ENCODE data around the gene TUBB4B. TPM values are rescaled to one million over a fixed set of nuclear protein-coding genes. Genes with fewer than 3 reads are reported as not detected.

The TUBB4B gene
- total RNA-seq, 1 donor from 2014 or later: 463 TPM

GRCh38 chr9:137194388-137194787, 46.7 kb upstream of the TUBB4B start:
- H3K4me1 ChIP-seq: peaks cover 91% of the 10 kb centered on the region
- peak overlapping the region; percentile 51 for H3K4me3 ChIP-seq
- peaks cover 29% of the 10 kb centered on the region for H3K36me3 ChIP-seq
- peak overlapping the region; percentile 92 for H3K27ac ChIP-seq (replicated peaks)
- intact Hi-C loops (cut with micrococcal nuclease): no loop called here
- no peaks in the 10 kb centered on the region for H3K27me3 ChIP-seq (ENCODE audit: low read depth)
- no peaks in the 10 kb centered on the region for H3K9me3 ChIP-seq (replicated peaks)
- TF ChIP-seq CTCF (IDR thresholded peaks at IDR 0.05; ENCODE audit: borderline replicate concordance): no peak
- peak; percentile 87 for DNase-seq

DNA sequence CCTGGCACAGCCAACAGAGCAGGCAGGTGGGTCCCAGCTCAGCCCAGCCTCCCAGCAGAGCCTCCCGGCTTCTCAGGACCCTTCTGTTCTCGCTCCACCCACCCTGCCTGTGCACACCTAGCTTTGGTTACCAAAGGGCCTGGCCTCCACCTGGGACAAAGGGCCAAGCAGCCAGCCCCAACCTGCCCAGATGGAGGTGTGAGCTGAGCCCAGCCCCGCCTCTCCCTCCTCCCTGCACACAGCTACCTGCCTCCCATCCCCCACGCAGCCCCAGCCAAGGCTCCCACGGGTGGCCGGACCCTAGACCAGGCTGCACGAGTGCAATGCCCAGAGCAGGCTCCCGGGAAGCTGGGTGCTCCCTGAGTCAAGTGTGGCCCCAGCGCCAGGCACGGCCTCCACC, 46.2 kb upstream of the TUBB4B start:
- no peak for DNase-seq
- H3K27ac ChIP-seq (replicated peaks): peak overlapping the region; percentile 92
- H3K4me3 ChIP-seq: peak overlapping the region; percentile 51
- TF ChIP-seq CTCF (IDR thresholded peaks at IDR 0.05; ENCODE audit: borderline replicate concordance): no peak
- no peaks in the 10 kb centered on the region for H3K27me3 ChIP-seq (ENCODE audit: low read depth)
- peaks cover 91% of the 10 kb centered on the region for H3K4me1 ChIP-seq
- intact Hi-C loops (cut with micrococcal nuclease): no loop called here
- H3K9me3 ChIP-seq (replicated peaks): no peaks in the 10 kb centered on the region
- peaks cover 26% of the 10 kb centered on the region for H3K36me3 ChIP-seq

DNA sequence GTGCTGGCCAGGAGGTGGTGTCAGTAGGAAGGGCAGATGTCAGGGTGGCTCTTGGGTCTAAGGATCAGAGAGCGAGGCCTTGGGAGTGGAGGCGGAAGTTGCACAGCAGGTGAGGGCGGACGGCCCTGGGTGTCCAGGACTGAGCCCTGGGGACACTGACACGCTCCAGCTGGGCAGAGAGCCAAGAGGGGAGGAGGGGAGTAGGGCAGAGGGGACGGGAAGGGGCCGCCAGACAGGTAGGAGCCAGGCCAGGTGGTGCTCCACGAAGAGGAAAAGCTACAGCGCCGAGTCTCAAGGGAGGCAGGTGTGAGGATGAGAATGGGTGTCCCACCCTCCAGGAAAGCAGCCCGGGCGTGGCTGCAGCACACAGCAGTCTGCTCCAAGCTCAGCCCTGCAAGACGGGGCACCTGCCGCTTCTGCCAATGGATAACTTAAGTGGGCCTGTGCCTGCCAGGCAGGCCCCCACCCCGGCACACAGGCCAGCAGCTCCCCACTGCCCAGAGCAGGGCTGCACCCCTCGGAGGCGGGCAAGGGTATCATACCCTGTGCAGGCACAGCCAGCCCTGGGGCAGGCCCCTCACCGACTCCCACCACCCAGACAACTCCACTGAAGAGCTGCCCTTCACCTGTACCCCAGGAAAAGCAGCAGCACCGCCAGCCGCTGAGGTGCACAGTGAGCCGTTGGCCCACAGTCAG, 45.4 kb upstream of the TUBB4B start:
- H3K9me3 ChIP-seq (replicated peaks): no peaks in the 10 kb centered on the region
- H3K27me3 ChIP-seq (ENCODE audit: low read depth): no peaks in the 10 kb centered on the region
- intact Hi-C loops (cut with micrococcal nuclease): no loop called here
- peaks cover 83% of the 10 kb centered on the region for H3K4me1 ChIP-seq
- H3K27ac ChIP-seq (replicated peaks): peak overlapping the region; percentile 92
- no peak for TF ChIP-seq CTCF (IDR thresholded peaks at IDR 0.05; ENCODE audit: borderline replicate concordance)
- peak overlapping the region; percentile 51 for H3K4me3 ChIP-seq
- peaks cover 19% of the 10 kb centered on the region for H3K36me3 ChIP-seq
- DNase-seq: no peak

DNA sequence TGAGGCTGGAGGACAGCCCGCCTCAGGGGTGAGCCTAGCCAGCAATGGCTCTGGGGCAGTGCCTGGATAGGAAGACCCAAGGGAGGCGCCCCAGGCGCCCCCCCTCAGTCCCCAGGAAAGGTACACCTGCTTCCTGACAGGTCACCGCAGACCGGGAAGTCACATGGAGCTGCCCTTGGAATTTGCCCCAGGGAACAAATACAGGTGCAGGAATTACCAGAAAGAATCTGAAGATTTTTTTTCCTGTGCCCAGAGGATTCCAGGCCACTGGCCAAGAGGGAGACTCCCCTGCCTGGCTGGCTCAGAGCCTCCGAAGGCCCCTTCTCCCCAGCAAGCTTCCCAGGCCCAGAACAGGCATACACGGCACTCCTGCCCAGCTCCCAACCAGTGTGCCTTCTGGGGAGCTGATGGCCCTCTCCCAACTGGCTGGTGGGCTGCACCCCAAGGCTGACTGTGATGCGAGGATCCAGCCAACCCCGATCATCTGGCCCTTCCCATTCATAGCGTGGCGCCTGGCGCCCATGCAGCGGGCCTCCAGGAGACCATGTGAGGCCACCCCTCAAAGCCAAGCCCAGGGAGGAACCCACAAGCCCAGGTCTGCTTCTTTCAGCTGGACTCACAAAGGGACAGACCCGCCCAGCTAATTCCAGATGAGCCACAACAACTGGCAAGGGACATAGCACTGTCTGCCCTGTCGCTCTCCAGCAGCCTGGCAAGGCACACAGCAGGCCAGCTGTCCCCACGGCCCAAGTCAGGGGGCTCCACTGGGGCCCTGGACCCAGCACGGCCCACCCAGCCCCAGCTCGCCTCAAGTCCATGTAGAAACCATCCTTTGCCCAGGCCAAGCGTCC, 42.8 kb upstream of the TUBB4B start:
- H3K9me3 ChIP-seq (replicated peaks): no peaks in the 10 kb centered on the region
- H3K4me1 ChIP-seq: peaks cover 91% of the 10 kb centered on the region
- no peaks in the 10 kb centered on the region for H3K36me3 ChIP-seq
- no peak for DNase-seq
- TF ChIP-seq CTCF (IDR thresholded peaks at IDR 0.05; ENCODE audit: borderline replicate concordance): no peak
- peak overlapping the region; percentile 83 for H3K4me3 ChIP-seq
- H3K27me3 ChIP-seq (ENCODE audit: low read depth): no peaks in the 10 kb centered on the region
- H3K27ac ChIP-seq (replicated peaks): peak overlapping the region; percentile 92
- intact Hi-C loops (cut with micrococcal nuclease): no loop called here

- Histone ChIP-seq H3K27me3 (ENCODE audit: low read depth) (no peaks in the 10 kb centered on the region), H3K27ac (replicated peaks) (peak overlapping the region; percentile 92), H3K4me3 (peak overlapping the region; percentile 83), H3K9me3 (replicated peaks) (no peaks in the 10 kb centered on the region), H3K36me3 (no peaks in the 10 kb centered on the region), H3K4me1 (peaks cover 91% of the 10 kb centered on the region)
- intact Hi-C loops (cut with micrococcal nuclease): no loop called here
- no peak for DNase-seq
- no peak for TF ChIP-seq CTCF (IDR thresholded peaks at IDR 0.05; ENCODE audit: borderline replicate concordance)
These were observed 42.2 kb upstream of the TUBB4B start for GRCh38 chr9:137198902-137199283.
